Transverse colon (tissue), 4 donors: ENCODE data around the gene ROR1. TPM values are rescaled to one million over a fixed set of nuclear protein-coding genes. Genes with fewer than 3 reads are reported as not detected.

Experiments
- DNase-seq: peaks from one replicate; pipeline ENCODE4 v3.0.0-alpha.2; 2019
- H3K27ac ChIP-seq, 4 donors: fragments of 200-600 bp; sonication (generic); 2 replicates each; pipeline ENCODE4 v1.5.1; 2016 to 2018; ENCODE audit warnings: inconsistent platforms in 4 of 4
- H3K27me3 ChIP-seq: fragments of 200-600 bp; sonication (generic); 2 replicates; pipeline ENCODE4 v1.5.1; 2017; ENCODE audit warnings: inconsistent platforms
- H3K36me3 ChIP-seq, 4 donors: fragments of 200-600 bp; sonication (generic); 2 replicates each; pipeline ENCODE4 v1.5.1; 2017 to 2019; ENCODE audit warnings: inconsistent platforms in 4 of 4
- H3K4me1 ChIP-seq, 4 donors: fragments of 200-600 bp; sonication (generic); 2 replicates each; pipeline ENCODE4 v1.5.1; 2017 to 2020; ENCODE audit warnings: inconsistent platforms in 4 of 4
- H3K4me3 ChIP-seq, 4 donors: fragments of 200-600 bp; sonication (generic); 1 replicate in 1 of 4; 2 replicates in 3 of 4; pipeline versions ENCODE4 v1.5.1 to v1.6.1; 2017 to 2019; ENCODE audit warnings: inconsistent platforms in 4 of 4
- H3K9me3 ChIP-seq, 2 donors: fragments of 200-600 bp; sonication (generic); 2 replicates each; pipeline ENCODE4 v1.5.1; 2017 to 2019; ENCODE audit warnings: inconsistent platforms in 2 of 2
- CTCF ChIP-seq, 5 experiments: fragments of 200-600 bp in 3 of 5; fragments of 450-650 bp in 2 of 5; sonication (generic) in 3 of 5; IDR thresholded peaks; 1 replicate in 2 of 5; 2 replicates in 3 of 5; pipeline ENCODE4 v1.5.1; 2016 to 2017; ENCODE audit warnings: antibody characterized with exemption in 5 of 5, inconsistent platforms in 3 of 5, mild to moderate bottlenecking in 2 of 5, moderate library complexity in 1 of 5
- EP300 ChIP-seq: sonication (generic); formaldehyde crosslinking; IDR thresholded peaks from one replicate; pipeline ENCODE4 v1.6.1; 2017; ENCODE audit warnings: antibody characterized with exemption, low read depth
- POLR2A ChIP-seq: fragments of 450-650 bp; IDR thresholded peaks from one replicate; pipeline ENCODE4 v1.6.1; 2016; ENCODE audit warnings: antibody characterized with exemption, mild to moderate bottlenecking, moderate library complexity
- POLR2AphosphoS5 ChIP-seq, 3 donors: sonication (generic); formaldehyde crosslinking; IDR thresholded peaks; one replicate each; pipeline ENCODE4 v1.6.1; 2016; ENCODE audit warnings: antibody characterized with exemption in 3 of 3
- WGBS, 2 donors: methylation state at CpG; one replicate each; pipeline ENCODE4 v1.1.5; 2018; ENCODE audit warnings: low coverage in 1 of 2; 5-methylcytosine and 5-hydroxymethylcytosine counted together
- in situ Hi-C, 4 donors: fragments of 200-750 bp; cut with MboI; loops; one replicate each; pipeline versions ENCODE4 v1.15.0 to v1.15.1; 2017; ENCODE audit warnings: low sequenced_read_pairs in 3 of 4, low pct_ligation_motif_present in 1 of 4, low pct_unique_long_range_greater_than_20kb in 1 of 4
- intact Hi-C: fragments of 100-400 bp; cut with DNase I; formaldehyde crosslinking; loops from one replicate; pipeline ENCODE4 v1.15.1; 2023; ENCODE audit warnings: low total_unique reads
- total RNA-seq, 4 donors: library from RNA; depleted of rRNA; stranded (reverse); fragments of >200 nt; gene quantifications; one replicate each; pipeline ENCODE4 v1.1.0, GENCODE V29; 2016

Gene ROR1
- total RNA-seq, 4 donors from 2014 or later: 3.0 to 6.7 (median 4.6) TPM

- no peak for DNase-seq
- Histone ChIP-seq H3K4me3 (no peak overlapping the region), H3K9me3 (no peaks in the 10 kb centered on the region), H3K27ac (no peak overlapping the region), H3K4me1 (no peaks in the 10 kb centered on the region), H3K36me3 (no peaks in the 10 kb centered on the region), H3K27me3 (no peaks in the 10 kb centered on the region)
- TF ChIP-seq POLR2AphosphoS5 (IDR thresholded peaks at IDR 0.05) (no peak), EP300 (no peak), CTCF (IDR thresholded peaks at IDR 0.05) (no peak), POLR2A (no peak)
- intact Hi-C loops: no loop called here
- WGBS, 2 donors: 73 to 84% methylated on average over 3 of the region's 3 CpGs
- in situ Hi-C loops: no loop called here
Measured at GRCh38 chr1:63750721-63751120, 23.1 kb upstream of the ROR1 start.

DNA sequence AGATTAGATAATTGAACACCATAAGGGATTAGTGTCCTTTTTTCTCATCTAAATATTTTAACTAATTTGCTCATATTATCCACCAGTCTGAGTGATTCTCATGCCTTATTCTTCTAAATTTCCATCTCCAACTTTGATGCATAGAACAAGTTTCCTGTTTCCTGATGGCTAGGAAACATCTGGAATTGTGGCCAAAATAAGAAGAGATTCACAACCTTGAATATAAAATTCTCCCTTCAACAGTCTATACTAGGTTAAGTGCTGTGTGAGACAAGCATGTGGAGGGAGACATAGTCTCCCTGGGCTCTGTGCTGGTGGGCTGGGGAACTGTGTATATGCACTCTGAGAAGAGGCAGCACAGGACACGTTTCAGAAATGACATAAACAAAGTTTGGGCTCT is 21.6 kb upstream of the ROR1 start:
- Histone ChIP-seq H3K4me3 (no peak overlapping the region), H3K27me3 (no peaks in the 10 kb centered on the region), H3K36me3 (no peaks in the 10 kb centered on the region), H3K4me1 (no peaks in the 10 kb centered on the region), H3K27ac (no peak overlapping the region), H3K9me3 (no peaks in the 10 kb centered on the region)
- 56 to 67% methylated on average over 1 of the region's 1 CpG for WGBS, 2 donors
- TF ChIP-seq POLR2AphosphoS5 (IDR thresholded peaks at IDR 0.05) (no peak), POLR2A (no peak), EP300 (no peak), CTCF (IDR thresholded peaks at IDR 0.05) (no peak)
- intact Hi-C loops: no loop called here
- in situ Hi-C loops: no loop called here
- no peak for DNase-seq

- Histone ChIP-seq H3K4me3 (no peak overlapping the region), H3K36me3 (no peaks in the 10 kb centered on the region), H3K4me1 (peaks cover 0 to 4% (median 2%) of the 10 kb centered on the region in 4 donors), H3K9me3 (no peaks in the 10 kb centered on the region), H3K27ac (no peak overlapping the region), H3K27me3 (no peaks in the 10 kb centered on the region)
- no peak for DNase-seq
- TF ChIP-seq EP300: no peak
- TF ChIP-seq CTCF (IDR thresholded peaks at IDR 0.05): no peak
- TF ChIP-seq POLR2A: no peak
- no peak for TF ChIP-seq POLR2AphosphoS5 (IDR thresholded peaks at IDR 0.05)
- in situ Hi-C loops (no loop called here), intact Hi-C loops (no loop called here)
- WGBS, 2 donors: 64 to 79% methylated on average over 3 to 6 of the region's 6 CpGs
Measured at GRCh38 chr1:63753591-63753990, 20.2 kb upstream of the ROR1 start.

- in situ Hi-C loops (no loop called here), intact Hi-C loops (no loop called here)
- no peaks in the 10 kb centered on the region for H3K27me3 ChIP-seq
Measured at GRCh38 chr1:63756839-63757238, 17.0 kb upstream of the ROR1 start.

More at GRCh38 chr1:63756839-63757238, 17.0 kb upstream of the ROR1 start:
- H3K27ac ChIP-seq: no peak overlapping the region
- peaks cover 0 to 9% (median 2%) of the 10 kb centered on the region in 4 donors for H3K4me1 ChIP-seq
- no peaks in the 10 kb centered on the region for H3K36me3 ChIP-seq
- H3K4me3 ChIP-seq: no peak overlapping the region
- TF ChIP-seq EP300 (no peak), POLR2A (no peak), POLR2AphosphoS5 (IDR thresholded peaks at IDR 0.05) (no peak), CTCF (IDR thresholded peaks at IDR 0.05) (no peak)
- DNase-seq: no peak
- H3K9me3 ChIP-seq: no peaks in the 10 kb centered on the region
